ENCODE data around the gene LIMCH1.

DNA sequence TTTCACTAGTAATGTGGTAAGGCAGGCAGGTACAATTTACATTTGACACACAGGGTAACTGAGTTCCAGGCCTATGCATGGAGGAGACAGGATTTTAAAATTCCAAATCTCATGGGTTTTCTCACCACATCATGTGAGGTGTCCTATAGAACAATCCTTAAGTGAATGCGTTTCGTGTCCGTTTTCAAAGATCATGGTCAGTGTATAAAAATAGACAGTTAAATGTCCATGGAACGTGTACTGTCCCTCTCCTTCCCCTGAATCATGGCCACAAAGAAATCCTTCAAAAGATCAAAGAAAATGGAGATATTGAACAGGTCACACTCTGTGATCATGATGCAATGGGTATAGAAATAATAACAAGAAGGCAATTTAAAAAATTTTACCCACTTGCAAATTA, 42.0 kb downstream of the LIMCH1 start:
- TF ChIP-seq, protein P1, sequence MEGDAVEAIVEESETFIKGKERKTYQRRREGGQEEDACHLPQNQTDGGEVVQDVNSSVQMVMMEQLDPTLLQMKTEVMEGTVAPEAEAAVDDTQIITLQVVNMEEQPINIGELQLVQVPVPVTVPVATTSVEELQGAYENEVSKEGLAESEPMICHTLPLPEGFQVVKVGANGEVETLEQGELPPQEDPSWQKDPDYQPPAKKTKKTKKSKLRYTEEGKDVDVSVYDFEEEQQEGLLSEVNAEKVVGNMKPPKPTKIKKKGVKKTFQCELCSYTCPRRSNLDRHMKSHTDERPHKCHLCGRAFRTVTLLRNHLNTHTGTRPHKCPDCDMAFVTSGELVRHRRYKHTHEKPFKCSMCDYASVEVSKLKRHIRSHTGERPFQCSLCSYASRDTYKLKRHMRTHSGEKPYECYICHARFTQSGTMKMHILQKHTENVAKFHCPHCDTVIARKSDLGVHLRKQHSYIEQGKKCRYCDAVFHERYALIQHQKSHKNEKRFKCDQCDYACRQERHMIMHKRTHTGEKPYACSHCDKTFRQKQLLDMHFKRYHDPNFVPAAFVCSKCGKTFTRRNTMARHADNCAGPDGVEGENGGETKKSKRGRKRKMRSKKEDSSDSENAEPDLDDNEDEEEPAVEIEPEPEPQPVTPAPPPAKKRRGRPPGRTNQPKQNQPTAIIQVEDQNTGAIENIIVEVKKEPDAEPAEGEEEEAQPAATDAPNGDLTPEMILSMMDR (IDR thresholded peaks at IDR 0.05) = no peak
- TF ChIP-seq POLR2A (IDR thresholded peaks at IDR 0.05) = no peak

All from testis (tissue), 2 donors.